Mucosa of descending colon (tissue), 3 donors: ENCODE measurements around the gene CALCB. TPM values are rescaled to one million over a fixed set of nuclear protein-coding genes. Genes with fewer than 3 reads are reported as not detected.

ENCODE experiments used
- ATAC-seq: fragments of 200-7000 bp; cut with Tn5 transposase; one replicate; pipeline ENCODE4 v1.9.1; 2020; ENCODE audit warnings: mild to moderate bottlenecking, moderate library complexity
- DNase-seq, 3 donors: peaks; one replicate each; pipeline ENCODE4 v3.0.0-alpha.2; 2020
- H3K36me3 ChIP-seq: fragments of 200-600 bp; one replicate; pipeline ENCODE4 v1.8.0; 2021; ENCODE audit warnings: low read depth, mild to moderate bottlenecking
- H3K4me1 ChIP-seq: fragments of 200-600 bp; one replicate; pipeline ENCODE4 v1.8.0; 2021; ENCODE audit warnings: low read depth, mild to moderate bottlenecking
- H3K4me3 ChIP-seq: fragments of 200-600 bp; one replicate; pipeline ENCODE4 v1.8.0; 2021; ENCODE audit warnings: mild to moderate bottlenecking
- H3K9me3 ChIP-seq: fragments of 200-600 bp; one replicate; pipeline ENCODE4 v1.8.0; 2021; ENCODE audit warnings: mild to moderate bottlenecking
- CTCF ChIP-seq: fragments of 200-600 bp; IDR thresholded peaks from one replicate; pipeline ENCODE4 v1.8.0; 2022; ENCODE audit warnings: antibody characterized with exemption, mild to moderate bottlenecking
- intact Hi-C, 2 donors: fragments of 100-400 bp; cut with DNase I in 1 of 2; cut with micrococcal nuclease in 1 of 2; formaldehyde crosslinking; loops; one replicate each; pipeline versions ENCODE4 v1.11.0 to v1.11.1; 2022; cut with DNase I, micrococcal nuclease
- total RNA-seq, 3 donors: library from RNA; stranded (reverse); fragmentation: NEBNext Ultra II Directional in 2 of 3; extraction: Animal tissue kit (Norgen Biotek cat#: 25700) in 2 of 3; gene quantifications; one replicate each; pipeline versions ENCODE4 v1.2.1 to v1.2.4, GENCODE V29; 2021 to 2023
- donor health status: DM: no; HTN: no; CAD: no; lungs with moderate emphysema.
- donor health status: DM: no; HTN: no; CAD: no.
- donor health status: DM: no; HTN: yes; CAD: no.

Gene CALCB
- total RNA-seq, 3 donors from 2014 or later: 1.6 TPM; not detected in 2

- no peaks in the 10 kb centered on the region for H3K4me1 ChIP-seq
- DNase-seq (no peak), ATAC-seq (no peak)
- TF ChIP-seq CTCF: no peak
- intact Hi-C loops: no loop called here
- H3K4me3 ChIP-seq: no peak overlapping the region
- no peaks in the 10 kb centered on the region for H3K36me3 ChIP-seq
- H3K9me3 ChIP-seq: no peaks in the 10 kb centered on the region
Observed at GRCh38 chr11:15091625-15092024, 18.2 kb downstream of the CALCB start.

- DNase-seq: no peak
Observed at GRCh38 chr11:15093432-15093831, 20.0 kb downstream of the CALCB start.

GRCh38 chr11:15095736-15096228 is 22.4 kb downstream of the CALCB start:
- no peak for TF ChIP-seq CTCF
- no peak for DNase-seq
- intact Hi-C loops: no loop called here
- Histone ChIP-seq H3K36me3 (no peaks in the 10 kb centered on the region), H3K9me3 (no peaks in the 10 kb centered on the region), H3K4me1 (no peaks in the 10 kb centered on the region), H3K4me3 (no peak overlapping the region)
- no peak for ATAC-seq

More at GRCh38 chr11:15093432-15093831, 20.0 kb downstream of the CALCB start:
- Histone ChIP-seq H3K4me1 (no peaks in the 10 kb centered on the region), H3K4me3 (no peak overlapping the region), H3K36me3 (no peaks in the 10 kb centered on the region), H3K9me3 (no peaks in the 10 kb centered on the region)
- no peak for ATAC-seq
- intact Hi-C loops: no loop called here
- TF ChIP-seq CTCF: no peak

- no peaks in the 10 kb centered on the region for H3K9me3 ChIP-seq
- no peaks in the 10 kb centered on the region for H3K36me3 ChIP-seq
- H3K4me3 ChIP-seq: no peak overlapping the region
- intact Hi-C loops: no loop called here
- DNase-seq: no peak
- no peak for ATAC-seq
- no peaks in the 10 kb centered on the region for H3K4me1 ChIP-seq
- TF ChIP-seq CTCF: no peak
Observed at GRCh38 chr11:15097411-15097810, 24.0 kb downstream of the CALCB start.

- TF ChIP-seq CTCF: no peak
Observed at GRCh38 chr11:15099267-15099666, 25.9 kb downstream of the CALCB start.

More at GRCh38 chr11:15099267-15099666, 25.9 kb downstream of the CALCB start:
- no peaks in the 10 kb centered on the region for H3K36me3 ChIP-seq
- no peak overlapping the region for H3K4me3 ChIP-seq
- no peak for ATAC-seq
- intact Hi-C loops: no loop called here
- H3K9me3 ChIP-seq: no peaks in the 10 kb centered on the region
- no peaks in the 10 kb centered on the region for H3K4me1 ChIP-seq
- DNase-seq: no peak
